GM19452 (cell line): ENCODE measurements around the gene IL17C.

Experiments
- ATAC-seq: cut with Tn5 transposase; IDR thresholded peaks from one replicate; pipeline ENCODE4 v1.9.1; 2021; ENCODE audit not compliant: unreplicated experiment

The IL17C gene, protein sequence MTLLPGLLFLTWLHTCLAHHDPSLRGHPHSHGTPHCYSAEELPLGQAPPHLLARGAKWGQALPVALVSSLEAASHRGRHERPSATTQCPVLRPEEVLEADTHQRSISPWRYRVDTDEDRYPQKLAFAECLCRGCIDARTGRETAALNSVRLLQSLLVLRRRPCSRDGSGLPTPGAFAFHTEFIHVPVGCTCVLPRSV

DNA sequence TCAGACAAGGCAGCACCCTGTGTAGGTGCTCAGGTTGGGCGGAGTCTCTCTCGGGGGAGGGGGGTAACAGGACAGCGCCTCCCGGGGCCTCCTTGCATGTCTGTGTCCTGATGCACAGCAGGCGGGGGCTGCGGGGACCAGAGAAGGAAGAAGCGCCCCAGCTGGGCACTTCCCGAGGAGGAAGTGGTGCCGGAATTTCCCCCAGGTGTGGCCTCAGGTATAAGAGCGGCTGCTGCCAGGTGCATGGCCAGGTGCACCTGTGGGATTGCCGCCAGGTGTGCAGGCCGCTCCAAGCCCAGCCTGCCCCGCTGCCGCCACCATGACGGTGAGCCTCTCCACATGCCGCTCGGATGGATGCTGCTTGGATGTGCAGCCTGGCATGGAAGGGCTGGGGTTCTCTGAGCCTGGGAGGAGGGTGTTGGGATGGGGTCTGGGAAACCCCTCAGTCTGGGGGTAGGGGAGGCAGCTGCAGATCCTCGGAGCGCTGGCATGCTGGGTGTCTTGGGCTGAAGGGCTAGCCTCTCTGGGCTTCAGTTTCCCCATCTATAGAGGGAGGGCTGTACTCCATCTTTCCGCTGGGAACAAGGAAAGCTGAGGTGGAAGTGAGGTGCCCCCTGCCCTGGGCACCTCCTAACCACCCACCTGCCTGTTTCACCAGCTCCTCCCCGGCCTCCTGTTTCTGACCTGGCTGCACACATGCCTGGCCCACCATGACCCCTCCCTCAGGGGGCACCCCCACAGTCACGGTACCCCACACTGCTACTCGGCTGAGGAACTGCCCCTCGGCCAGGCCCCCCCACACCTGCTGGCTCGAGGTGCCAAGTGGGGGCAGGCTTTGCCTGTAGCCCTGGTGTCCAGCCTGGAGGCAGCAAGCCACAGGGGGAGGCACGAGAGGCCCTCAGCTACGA, at the start of gene IL17C:
Gene IL17C, plus strand, starts transcription at position 250 of the 908 bp plus-strand sequence. Its CDS starts 70 bp downstream, at position 320.
- ATAC-seq = no peak

DNA sequence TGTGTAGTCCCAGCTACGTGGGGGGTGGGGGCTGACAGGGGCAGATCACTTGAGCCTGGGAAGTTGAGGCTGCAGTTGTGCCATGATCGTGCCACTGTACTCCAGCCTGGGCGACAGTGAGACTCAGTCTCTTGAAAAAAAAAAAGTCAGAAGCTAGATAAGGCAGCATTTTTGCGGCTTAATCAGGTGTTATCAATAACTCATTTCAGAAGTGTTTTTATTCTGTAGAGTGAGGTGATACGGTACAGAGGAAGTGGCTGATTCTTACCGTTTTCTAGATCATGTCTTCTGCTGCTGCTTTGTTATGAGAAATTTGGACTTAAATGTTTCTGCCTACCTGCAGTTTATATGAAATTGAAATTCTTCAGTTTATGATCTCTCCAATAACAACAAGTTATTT, 49.6 kb upstream of the IL17C start:
- ATAC-seq = no peak

DNA sequence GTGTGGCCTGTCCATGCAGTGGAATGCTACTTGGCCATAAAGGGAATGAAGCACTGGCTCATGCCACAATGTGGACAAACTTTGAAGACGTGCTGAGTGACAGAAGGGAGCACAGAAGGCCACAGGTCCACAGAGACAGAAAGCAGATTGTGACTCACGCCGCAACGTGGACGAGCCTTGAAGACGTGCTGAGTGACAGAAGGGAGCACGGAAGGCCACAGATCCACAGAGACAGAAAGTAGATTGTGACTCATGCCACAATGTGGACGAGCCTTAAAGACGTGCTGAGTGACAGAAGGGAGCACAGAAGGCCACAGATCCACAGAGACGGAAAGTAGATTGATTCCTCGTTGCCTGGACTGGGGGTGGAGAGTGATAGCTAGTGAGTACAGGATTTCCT, 48.9 kb upstream of the IL17C start:
- no peak for ATAC-seq

DNA sequence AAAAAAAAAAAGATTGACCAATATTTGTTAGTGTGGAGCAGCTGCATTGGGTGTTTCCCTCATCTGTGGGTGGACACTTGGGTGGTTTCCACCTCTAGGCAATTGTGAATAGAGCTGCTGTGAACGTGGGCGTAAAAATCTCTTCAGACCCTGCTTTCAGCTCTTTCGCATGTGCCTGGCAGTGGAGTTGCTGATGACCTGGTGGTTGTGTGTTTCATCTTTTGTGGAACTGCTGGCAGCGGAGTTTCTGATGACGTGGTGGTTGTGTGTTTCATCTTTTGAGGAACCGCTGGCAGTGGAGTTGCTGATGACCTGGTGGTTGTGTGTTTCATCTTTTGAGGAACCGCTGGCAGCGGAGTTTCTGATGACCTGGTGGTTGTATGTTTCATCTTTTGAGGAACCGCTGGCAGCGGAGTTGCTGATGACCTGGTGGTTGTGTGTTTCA, 46.8 kb upstream of the IL17C start:
- no peak for ATAC-seq

DNA sequence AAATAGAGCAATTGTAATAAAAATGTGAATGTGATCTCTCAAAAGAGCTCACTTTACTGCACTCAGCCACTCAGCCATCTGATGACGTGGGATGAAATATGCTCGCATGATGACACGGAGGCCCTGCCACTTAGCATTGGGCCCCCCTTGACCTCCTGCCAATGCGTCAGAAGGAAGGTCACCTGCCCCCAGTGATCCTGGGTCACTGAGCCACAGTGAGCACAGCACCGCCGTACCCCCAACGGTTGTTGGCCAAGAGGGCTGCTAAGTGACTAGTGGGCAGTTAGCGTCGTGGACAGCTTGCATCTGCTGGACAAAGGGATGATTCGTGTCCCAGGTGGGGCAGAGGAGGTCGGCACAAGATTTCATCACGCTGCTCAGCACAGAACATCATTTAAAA, 45.3 kb upstream of the IL17C start:
- no peak for ATAC-seq

DNA sequence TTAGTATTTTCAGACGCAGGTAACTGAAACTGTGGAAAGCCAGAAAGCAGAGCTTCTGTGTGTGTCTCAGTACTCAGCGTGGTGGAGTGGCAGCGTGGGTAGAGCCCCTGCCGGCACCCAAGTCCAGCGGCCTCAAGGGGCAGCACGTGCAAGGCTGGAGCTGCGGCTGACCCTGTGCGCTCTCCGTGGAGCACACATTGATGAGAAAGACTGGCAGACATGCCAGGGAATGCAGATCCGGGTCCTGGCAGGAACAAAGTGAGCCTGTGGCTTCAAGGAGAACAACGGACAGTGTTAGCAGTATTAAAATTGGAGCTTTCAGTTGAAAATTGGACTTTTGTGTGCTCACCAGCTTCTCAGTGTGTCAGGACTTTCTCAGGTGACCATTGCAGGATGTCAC, 44.9 kb upstream of the IL17C start:
- ATAC-seq = no peak

DNA sequence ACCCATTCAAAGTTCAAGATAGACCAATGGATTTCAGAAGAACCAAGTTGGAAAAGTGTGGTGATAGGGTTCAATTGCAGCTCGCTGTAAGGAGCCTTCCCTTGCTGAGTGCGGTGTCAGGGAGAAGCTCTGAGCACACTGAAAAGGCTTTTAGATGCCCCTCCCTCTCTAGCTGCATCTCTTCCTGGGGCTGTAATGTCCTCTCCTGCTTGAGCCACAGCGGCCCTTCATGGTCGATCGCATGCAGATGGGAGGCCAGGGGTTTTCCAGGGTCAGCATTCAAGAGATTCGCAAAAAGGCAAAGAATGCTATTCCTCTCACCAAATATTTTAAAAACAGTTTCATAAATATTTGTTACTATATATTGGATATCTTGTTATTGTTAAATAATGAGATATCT, 44.5 kb upstream of the IL17C start:
- ATAC-seq = no peak

DNA sequence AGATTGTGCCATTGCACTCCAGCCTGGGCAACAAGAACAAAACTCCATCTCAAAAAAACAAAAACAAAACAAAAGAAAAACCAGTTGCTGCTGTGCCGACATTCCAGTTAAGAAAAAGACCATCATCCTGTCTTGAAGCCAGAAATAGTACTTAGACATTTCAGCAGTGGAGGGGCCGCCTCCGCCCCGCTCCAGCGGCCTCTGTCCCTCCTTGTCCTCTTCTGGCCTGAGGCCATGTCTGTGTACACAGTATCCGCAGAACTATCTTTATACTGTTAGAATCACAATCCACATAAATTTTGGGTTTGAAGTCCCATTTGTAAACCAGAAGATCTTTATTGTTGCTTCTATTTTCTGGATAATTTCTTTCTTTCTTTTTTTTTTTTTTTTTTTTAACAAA, 43.3 kb upstream of the IL17C start:
- no peak for ATAC-seq

DNA sequence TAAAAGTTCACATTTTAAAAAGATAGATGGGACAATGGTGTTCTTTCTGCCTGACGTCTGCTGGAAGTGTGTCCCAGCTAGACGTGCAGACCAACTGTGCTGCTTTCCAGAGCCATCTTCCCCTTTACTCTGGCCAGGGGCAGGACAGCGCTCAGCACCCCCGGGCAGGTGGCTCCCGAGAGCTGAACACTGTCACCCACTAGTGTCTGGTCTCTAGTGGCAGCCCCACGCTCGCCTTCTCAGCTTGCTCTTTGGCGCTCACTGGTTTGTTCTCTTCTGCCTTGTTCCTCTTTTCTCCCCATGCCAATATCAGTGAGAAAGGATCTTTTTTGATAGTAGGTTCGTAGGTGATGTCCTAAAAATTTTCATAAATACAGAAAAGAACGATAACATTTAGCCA, 42.5 kb upstream of the IL17C start:
- no peak for ATAC-seq

DNA sequence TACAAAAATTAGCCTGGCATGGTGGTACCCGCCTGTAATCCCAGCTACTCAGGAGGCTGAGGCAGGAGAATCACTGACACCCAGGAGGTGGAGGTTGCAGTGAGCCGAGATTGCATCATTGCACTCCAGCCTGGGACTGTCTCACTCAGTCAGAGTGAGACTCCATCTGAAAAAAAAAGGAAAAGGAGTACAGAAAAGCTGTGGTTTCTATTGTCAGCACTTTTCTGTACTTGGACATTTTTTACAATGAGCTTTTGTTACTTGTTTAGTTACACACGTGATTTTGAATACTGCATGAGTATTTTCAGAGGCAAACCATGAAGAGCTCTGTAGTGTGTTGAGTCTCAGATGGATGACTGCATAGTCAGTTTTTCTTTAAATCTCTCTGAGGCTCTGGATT, 41.9 kb upstream of the IL17C start:
- no peak for ATAC-seq

DNA sequence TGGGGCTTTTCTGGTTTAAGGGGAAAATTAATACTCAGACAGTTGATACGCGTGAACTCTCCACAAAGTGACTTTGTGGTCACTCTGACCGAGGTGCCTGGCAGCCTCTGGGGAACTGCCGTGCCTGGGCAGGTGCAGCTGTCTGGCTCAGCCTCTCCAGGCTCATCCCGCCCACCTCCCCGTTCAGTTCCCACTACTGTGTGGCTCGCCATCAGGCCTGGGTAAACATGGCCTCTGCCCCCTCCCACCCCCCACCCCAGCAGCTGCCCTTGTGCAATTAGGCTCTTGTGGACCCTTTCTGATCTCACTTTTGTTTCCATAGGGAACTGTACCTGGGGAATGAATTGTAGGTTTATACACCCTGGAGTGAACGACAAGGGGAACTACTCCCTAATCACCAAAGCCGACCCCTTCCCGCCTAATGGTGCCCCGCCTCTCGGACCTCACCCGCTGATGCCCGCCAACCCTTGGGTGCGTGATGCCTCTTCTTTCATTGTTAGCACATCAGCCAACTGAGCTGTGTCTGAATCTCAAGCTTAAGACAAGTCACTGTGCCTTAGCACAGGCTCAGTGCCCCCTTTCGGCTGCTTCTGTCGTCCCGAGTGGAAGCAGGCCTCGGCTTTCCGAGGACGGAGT, 40.4 kb upstream of the IL17C start:
- ATAC-seq = no peak

DNA sequence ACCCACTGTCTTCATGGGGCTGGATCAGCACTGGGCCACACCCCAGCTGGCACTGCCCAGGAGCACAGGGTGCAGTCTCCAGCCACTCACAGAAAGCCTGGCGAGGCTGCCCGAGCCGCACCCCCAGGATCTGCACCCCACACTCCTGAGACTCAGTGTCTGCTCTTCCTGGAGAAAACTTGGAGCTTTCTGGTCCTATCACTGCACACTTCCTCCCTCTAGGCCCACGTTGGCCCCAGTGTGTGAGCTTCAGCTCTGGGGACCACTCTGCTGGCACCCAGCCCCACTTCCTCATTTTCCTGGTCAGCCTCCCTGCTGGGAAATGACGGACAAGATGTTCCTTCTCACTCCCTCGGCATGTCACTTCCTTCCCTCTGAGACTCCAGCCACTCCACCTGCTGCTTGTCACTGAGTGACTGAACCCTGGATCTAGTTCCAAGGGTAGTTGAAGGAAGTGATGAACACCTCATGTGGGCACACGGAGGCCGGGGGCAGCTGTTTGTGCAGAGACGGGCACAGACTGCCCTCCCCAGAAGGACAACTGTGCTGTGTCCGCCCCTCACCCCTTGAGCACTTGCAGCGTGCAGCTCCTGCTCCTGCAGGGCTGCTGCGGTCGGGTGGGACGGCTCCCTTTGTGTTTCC, 39.2 kb upstream of the IL17C start:
- no peak for ATAC-seq

DNA sequence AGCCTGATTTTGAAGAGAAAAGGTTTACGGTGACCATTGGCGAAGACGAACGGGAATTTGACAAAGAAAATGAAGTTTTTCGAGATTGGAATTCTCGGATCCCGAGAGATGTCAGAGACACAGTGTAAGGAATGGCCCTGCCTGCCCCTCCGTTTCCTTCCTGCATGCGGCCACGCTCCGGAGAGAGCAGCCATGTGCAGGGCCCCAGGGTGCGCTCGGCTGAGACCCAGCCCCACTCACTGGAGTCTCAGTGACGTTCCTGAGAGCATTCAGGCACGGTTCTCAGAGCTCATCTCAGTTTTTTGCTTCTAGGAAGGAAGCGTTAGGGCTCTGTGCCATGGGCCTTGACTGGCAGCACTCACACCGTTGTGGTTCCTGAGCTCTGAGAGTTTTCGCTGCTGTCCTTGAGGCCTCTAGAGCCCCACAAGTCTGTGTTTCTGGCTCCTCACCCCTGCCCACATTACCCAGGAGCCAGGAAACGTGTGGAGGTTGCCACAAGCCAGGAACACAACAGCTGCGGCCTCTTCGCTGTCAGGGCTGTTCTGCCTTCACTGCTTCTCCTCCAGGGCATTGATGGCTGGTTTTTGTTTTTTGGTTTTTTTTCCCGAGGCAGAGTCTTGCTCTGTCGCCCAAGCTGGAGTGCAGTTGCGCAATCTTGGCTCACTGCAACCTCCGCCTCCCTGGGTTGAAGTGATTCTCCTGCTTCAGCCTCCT, 38.4 kb upstream of the IL17C start:
- ATAC-seq = no peak

DNA sequence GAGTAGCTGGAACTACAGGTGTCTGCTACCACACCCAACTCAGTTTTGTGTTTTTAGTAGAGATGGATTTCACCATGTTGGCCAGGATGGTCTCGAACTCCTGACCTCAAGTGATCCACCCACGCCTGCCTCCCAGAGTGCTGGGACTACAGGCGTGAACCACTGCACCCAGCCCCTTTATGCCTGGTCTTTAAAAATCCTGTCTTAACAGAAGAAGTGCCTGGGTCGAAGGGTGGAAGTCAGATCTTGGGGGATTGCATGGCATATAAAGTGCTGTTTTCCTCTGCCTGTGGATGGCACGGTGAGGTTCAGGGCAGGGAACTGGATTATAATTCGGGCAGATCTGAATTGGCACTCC, 37.9 kb upstream of the IL17C start:
- ATAC-seq = no peak

DNA sequence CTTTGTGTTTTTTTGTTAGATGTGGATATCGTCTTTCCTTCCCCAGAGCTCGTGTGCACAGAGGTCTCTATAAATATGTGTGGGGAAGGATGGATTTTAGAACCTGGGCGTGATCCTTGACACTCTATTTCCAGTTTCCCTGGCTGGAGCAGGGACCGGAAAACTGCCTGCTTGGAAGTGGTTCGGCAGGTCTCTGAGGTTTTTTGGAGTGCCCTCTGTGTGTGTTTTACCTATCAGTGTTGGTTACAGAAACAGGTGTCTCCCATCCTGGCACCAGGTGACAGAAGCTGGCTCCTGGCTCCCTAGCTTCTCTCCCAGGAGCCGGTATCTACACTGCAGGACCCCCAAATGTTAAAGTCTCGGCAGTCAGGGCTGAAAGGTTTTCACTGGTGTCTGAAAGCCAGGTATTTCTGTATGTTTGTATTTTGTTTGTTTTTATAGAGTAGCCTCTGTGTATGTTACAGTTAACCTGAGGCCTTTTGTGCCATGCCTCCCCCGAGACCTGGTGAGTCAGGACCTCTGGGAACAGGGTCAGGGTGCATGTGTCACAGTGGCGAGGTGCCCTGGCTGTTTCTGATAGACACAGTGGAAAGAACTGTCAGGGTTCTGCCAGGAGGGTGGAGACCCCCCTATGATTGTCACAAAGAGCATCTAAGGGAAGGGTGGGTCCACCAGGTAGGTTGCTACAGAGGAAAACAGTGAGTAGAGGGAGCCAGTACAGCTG, 36.9 kb upstream of the IL17C start:
- ATAC-seq = no peak

DNA sequence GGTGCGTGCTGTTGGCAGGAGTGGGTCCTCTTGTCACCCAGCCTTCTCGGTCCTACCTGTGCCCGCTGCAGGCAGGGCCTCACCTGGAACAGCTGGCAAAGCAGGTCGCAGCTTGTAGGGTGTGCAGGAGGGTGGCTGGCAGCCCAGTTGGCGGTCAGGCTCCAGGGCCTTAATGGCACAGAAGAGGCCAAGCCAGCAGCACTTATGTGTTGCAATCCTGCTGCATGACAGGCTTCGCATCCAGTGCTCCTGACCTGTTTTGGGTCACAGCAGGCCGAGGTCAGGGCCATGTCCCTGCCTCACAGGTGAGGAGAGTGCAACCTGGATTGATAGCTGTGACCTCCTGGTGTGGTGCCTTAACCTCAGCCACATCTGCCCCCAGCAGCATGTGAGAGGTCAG, 36.3 kb upstream of the IL17C start:
- no peak for ATAC-seq

DNA sequence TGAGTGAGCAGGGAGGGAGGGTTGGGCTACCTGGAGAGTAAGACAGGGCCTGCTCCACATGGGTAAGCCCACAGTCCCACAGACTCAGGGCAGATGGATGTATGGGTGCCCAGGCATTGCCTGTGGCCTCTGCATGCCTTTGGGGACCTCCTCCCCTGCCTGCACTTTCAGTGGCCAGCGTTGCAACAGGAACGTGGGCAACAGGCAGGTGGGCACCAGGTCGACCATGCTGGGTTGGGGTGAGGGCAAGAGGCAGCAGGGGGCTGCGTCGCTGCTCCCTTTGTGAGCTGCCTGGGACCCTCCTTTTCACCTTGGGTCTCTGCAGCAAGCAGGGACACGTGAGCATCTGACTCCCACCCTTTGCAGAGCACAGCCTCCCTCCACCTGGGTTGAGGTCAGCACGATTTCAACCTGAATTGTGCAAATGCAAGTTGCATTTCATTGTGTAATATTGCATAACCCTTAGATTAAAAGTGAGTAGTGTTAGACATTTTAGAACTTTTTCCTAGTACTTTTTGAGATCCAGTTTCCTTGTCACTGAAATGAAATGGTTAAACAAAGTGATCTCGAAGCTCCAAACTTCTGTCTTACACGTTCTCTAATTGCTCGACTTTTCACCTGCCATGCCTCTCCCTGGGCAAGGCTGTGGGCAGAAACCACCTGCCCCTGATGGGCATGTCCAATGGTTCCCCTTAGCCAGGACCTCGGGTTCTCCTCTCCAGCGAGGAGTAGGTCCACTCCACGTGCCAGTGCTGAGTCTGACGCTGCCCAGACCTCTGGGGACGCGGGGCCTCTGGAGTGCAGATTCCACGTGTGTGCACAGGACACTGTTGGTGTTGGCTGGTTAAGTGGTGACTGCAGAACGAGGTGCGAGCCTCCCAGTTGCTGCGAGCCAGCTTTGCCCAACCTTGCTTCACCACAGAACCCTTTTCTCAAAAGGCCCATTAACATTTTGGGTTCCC, 32.9 kb upstream of the IL17C start:
- ATAC-seq = no peak

DNA sequence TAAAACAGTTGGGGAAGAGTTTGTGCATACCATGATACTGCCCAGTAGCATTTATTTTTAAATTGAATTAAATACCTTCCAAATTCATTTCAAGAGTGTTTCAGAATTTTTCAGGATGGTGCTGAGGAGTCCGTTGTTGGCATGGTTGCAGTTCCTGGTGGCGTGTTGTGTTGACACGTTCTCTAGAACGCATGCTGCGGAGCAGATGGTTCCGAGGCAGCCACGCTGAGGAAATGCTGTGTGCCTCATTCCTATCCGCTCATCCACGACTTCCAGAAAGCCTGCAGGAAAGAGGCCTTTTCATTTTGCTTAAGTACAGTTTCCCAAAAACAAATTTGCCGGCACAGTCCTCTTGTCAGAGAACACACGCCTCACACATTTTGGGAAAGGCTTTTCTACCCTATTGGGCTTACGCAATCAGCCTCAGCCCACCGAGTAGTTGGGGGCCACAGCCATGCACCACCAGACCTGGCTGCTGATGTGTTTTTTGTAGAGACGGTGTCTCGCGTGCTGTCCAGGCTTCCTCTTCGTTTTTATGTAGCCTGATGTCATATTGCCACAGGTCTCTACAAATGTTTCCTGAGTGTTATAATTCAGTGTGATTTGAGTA, 32.1 kb upstream of the IL17C start:
- ATAC-seq = no peak

DNA sequence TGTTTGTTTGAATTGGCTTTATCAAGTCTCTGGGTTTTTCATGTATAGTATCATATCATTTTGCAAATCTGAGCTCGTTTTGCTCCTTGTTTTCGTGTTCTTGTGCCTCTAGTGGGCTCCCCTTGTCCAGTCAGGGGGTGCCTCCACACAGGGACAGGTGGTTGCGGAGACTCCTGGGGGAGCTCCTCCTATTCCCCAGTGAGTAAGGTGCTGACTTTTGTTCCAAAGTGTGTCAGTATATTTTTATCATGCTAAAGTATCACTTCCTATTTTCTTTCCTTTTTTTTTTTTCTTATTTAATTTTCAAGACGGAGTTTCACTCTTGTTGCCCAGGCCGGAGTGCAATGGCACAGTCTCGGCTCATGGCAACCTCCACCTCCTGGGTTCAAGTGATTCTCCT, 30.3 kb upstream of the IL17C start:
- no peak for ATAC-seq
